Brain microvascular endothelial cell (primary cell): Measurements from ENCODE around the gene RIC8A.

Experiments
- DNase-seq: peaks from one replicate; pipeline ENCODE4 v3.0.0-alpha.2; 2020
- H3K27ac ChIP-seq: fragments of 250-450 bp; sonication (Bioruptor Pico); 2 replicates; pipeline ENCODE4 v1.5.1; 2020; ENCODE audit warnings: mild to moderate bottlenecking, moderate library complexity
- H3K27me3 ChIP-seq: fragments of 250-450 bp; sonication (Bioruptor Pico); replicated peaks from 2 replicates; pipeline ENCODE4 v1.5.1; 2020; ENCODE audit warnings: mild to moderate bottlenecking
- H3K36me3 ChIP-seq: fragments of 250-450 bp; sonication (Bioruptor Pico); replicated peaks from 2 replicates; pipeline ENCODE4 v1.5.1; 2020; ENCODE audit warnings: mild to moderate bottlenecking
- H3K4me3 ChIP-seq: 2 replicates; pipeline ENCODE4 v1.5.1; 2011; ENCODE audit warnings: low read depth, mild to moderate bottlenecking, control low read depth, low read length, moderate library complexity
- CTCF ChIP-seq: IDR thresholded peaks from 2 replicates; pipeline ENCODE4 v1.5.1; 2011; ENCODE audit warnings: low read depth, mild to moderate bottlenecking, moderate library complexity, low read length, control low read depth, inconsistent platforms; ENCODE audit errors: missing control alignments
- in situ Hi-C: cut with HindIII; loops from 2 replicates; pipeline ENCODE4 v1.10.0; 2017; ENCODE audit warnings: low sequenced_read_pairs, low pct_ligation_motif_present

The RIC8A gene

GRCh38 chr11:211295-211694, 3.8 kb downstream of the RIC8A start:
- in situ Hi-C loops, result no loop called here
- DNase-seq, result no peak
- no peaks in the 10 kb centered on the region for H3K27me3 ChIP-seq
- no peak overlapping the region for H3K27ac ChIP-seq
- no peak for TF ChIP-seq CTCF
- no peak overlapping the region for H3K4me3 ChIP-seq
- H3K36me3 ChIP-seq, result peaks cover 62% of the 10 kb centered on the region

- no peaks in the 10 kb centered on the region for H3K27me3 ChIP-seq
- H3K4me3 ChIP-seq, result no peak overlapping the region
- TF ChIP-seq CTCF, result no peak
- no peak overlapping the region for H3K27ac ChIP-seq
- in situ Hi-C loops, result no loop called here
- peaks cover 62% of the 10 kb centered on the region for H3K36me3 ChIP-seq
- no peak for DNase-seq
Measured at GRCh38 chr11:211741-212140, 4.2 kb downstream of the RIC8A start.

DNA sequence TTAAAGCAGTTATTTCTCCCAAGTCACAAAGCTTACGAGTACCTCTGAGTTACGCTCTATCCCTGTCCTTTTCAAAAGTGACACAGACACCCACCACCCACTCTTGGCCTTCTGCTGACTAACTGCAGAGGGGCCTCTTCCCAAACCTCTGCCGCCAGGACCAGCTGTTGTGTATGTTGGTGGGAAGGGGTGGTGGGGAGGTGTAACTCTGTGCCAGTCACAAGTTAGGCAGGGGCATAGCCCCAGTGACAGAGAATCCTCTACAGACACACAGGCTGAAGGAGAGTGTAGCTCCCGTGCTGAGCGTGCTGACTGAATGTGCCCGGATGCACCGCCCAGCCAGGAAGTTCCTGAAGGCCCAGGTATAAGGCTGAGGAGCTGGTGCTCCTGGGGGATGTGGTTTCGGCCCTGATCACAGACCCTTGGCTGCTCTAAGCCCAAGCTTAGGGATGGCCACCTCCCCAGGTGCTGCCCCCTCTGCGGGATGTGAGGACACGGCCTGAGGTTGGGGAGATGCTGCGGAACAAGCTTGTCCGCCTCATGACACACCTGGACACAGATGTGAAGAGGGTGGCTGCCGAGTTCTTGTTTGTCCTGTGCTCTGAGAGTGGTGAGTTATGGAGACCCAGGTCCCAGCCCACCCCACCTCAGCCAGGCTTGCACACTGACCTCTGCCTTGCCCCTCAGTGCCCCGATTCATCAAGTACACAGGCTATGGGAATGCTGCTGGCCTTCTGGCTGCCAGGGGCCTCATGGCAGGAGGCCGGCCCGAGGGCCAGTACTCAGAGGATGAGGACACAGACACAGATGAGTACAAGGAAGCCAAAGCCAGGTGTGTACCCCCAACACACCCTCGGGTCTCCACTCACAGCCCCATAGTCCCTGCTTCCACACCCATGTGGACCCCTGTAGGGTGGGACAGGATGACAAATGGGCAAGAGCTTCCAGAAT, 4.9 kb downstream of the RIC8A start:
- H3K4me3 ChIP-seq, result no peak overlapping the region

GRCh38 chr11:213111-213510, 5.6 kb downstream of the RIC8A start:
- TF ChIP-seq CTCF, result no peak
- no peak for DNase-seq
- Histone ChIP-seq H3K36me3 (peaks cover 62% of the 10 kb centered on the region), H3K4me3 (no peak overlapping the region), H3K27me3 (no peaks in the 10 kb centered on the region), H3K27ac (no peak overlapping the region)
- in situ Hi-C loops, result no loop called here

More for the DNA sequence above, 4.9 kb downstream of the RIC8A start:
- H3K36me3 ChIP-seq, result peaks cover 62% of the 10 kb centered on the region
- in situ Hi-C loops, result no loop called here
- no peaks in the 10 kb centered on the region for H3K27me3 ChIP-seq
- no peak for TF ChIP-seq CTCF
- H3K27ac ChIP-seq, result no peak overlapping the region
- DNase-seq, result no peak

- H3K4me3 ChIP-seq, result no peak overlapping the region
- peaks cover 65% of the 10 kb centered on the region for H3K36me3 ChIP-seq
- no peak for DNase-seq
- H3K27ac ChIP-seq, result no peak overlapping the region
- H3K27me3 ChIP-seq, result no peaks in the 10 kb centered on the region
- TF ChIP-seq CTCF, result no peak
- in situ Hi-C loops, result no loop called here
Measured at GRCh38 chr11:214083-214482, 6.6 kb downstream of the RIC8A start.
